Activated CD4-positive, alpha-beta T cell treated with anti-CD3 and anti-CD28 coated beads, Interleukin-2, amount 50 U/mL, for 48 hours (primary cell): ENCODE measurements around the gene HID1.
"Not testable (repeated sequence)": the region's sequence is repeated elsewhere in the genome, so short reads cannot be mapped to it uniquely, and the experiment has no call there.

Experiments used
- DNase-seq, 2 experiments: peaks; one replicate each; pipeline ENCODE4 v3.0.0-alpha.2; 2020

HID1 gene

GRCh38 chr17:74972107-74972972 lies at the start of gene HID1:
Gene HID1, minus strand, starts transcription at chr17:74972759. Its CDS starts 103 bp downstream, at chr17:74972656.
- DNase-seq = peak; percentile 76 to 77

- no peak for DNase-seq
Observed at GRCh38 chr17:75020331-75021110, 48.0 kb upstream of the HID1 start.

DNA sequence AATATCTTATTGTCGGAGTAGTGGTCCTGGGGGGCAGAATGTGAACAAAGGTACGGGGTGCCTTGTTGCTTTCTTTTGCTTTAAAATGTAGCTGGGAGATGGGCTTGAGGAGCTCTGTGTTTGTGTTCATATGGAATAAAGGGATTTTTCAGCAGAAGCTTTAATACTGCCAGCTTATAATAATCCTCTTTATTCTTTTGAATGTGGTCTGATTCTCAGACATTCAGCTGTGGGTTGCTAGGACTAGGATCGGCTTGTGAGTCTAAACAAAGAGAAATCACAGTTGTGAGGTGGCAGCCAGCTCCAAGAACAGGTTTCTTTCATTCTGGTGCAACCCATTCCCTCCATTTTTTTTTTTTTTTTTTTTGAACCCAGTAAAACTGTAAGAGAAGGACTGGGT lies 47.2 kb upstream of the HID1 start:
- DNase-seq = no peak

- no peak for DNase-seq
Observed at GRCh38 chr17:75019146-75019545, 46.6 kb upstream of the HID1 start.

- no peak for DNase-seq
Observed at GRCh38 chr17:75013092-75013559, 40.6 kb upstream of the HID1 start.

DNA sequence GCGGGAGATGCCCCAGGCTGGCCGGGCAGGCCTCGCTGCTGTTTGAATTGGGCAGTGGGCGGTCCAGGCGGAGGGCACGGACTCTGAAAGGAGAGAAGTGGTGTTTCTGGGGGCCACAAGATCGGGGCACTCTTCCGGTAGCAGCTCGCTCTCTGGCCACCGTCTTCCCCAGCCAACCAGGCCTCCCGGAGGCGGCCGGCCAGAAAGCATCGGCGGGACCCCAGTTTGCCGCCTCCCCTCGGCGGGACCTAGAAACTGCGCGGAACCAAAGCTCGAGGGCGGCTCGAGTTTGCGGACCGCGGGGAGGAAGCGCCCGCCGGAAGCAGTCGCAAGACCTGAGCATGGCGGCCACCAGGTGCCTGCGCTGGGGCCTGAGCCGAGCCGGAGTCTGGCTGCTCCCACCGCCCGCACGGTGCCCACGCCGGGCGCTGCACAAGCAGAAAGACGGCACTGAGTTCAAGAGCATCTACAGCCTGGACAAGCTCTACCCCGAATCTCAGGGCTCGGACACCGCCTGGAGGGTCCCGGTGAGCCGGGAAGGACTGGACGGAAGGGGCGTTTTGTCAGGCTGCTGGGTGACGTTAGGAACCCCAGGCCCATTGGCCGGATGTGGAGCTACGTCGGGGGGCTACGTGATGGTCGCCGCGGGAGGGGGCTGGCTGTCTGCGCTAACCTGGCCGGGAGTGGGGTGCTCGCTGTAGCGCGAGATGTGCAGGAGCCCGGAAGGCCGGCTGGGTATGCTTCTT lies 40.0 kb upstream of the HID1 start, which contains the start of gene MRPL58:
TSS of gene MRPL58 (plus strand) at position 325 of the 746 bp plus-strand sequence. CDS start at position 342, 17 bp downstream.
- DNase-seq = peak; percentile 82 to 85

GRCh38 chr17:75012096-75012345 lies 39.5 kb upstream of the HID1 start:
- DNase-seq = no peak

- no peak for DNase-seq
Observed at GRCh38 chr17:75011401-75012095, 39.0 kb upstream of the HID1 start.

GRCh38 chr17:75010683-75011400 lies 38.3 kb upstream of the HID1 start:
- peak in 1 of 2 experiments; percentile 13 for DNase-seq

DNA sequence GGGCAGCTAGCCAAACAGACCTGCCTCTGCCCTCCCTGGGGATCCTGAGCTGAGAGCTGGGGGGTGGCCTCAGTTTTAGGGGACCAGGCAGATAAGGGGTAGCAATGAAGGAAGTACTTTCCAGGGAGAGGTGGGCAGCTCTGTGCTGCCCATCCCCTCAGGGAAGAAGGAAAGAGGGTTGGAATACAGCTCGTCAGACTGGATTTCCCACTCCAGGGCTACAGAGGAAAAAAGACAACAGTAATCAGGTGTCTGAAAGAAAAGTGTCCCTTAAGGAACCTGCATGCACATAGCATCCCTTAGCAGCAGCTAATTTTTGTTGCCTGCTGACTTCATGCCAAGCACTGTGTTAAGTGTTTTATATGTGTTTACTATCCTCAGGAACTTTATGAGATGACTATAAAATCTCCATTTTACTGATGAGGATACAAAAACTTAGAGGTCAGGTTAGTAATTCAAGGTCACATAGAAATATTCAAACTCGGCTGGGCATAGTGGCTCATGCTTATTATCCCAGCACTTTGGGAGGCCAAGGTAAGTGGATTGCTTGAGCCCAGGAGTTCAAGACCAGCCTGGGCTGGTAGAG lies 36.7 kb upstream of the HID1 start:
- DNase-seq = no peak

GRCh38 chr17:75008373-75008772 lies 35.8 kb upstream of the HID1 start:
- no peak for DNase-seq

- DNase-seq = no peak
Observed at GRCh38 chr17:75006653-75007052, 34.1 kb upstream of the HID1 start.

DNA sequence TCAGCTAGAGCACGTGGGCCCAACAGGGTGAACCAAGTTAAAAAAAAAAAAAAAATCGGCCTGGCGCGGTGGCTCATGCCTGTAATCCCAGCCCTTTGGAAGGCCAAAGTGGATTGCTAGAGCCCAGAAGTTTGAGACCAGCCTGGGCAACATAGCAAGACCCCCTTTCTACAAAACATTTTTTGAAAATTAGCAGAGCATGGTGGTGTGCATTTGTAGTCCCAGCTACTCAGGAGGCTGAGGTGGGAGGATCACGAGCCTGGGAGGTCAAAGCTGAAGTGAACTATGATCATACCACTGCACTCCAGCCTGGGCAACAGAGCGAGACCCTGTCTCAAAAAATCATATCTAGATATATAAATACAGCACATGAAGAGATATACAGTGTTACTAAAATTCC lies 33.5 kb upstream of the HID1 start:
- DNase-seq = not testable (repeated sequence)

GRCh38 chr17:75005291-75005690 lies 32.7 kb upstream of the HID1 start:
- no peak for DNase-seq

DNA sequence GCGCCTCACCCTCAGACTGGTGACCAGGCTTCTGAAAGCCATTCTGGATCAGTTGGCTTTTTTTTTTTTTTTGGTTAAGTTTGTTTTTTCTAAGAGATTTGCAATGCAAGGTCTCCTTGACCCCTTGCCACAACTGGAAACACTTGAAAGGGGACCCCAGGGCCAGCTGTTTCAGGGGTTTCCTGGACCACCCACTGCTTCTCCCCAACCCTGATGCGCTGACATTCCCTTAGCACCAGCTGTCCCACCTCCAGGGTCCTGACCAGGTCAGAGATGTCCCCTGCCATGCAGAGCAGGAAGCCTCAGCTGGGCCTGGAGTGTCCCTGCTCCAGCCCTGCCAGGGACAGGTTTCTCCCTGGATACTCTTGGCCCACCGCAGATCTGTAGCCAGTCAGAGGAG lies 31.8 kb upstream of the HID1 start:
- DNase-seq = no peak

DNA sequence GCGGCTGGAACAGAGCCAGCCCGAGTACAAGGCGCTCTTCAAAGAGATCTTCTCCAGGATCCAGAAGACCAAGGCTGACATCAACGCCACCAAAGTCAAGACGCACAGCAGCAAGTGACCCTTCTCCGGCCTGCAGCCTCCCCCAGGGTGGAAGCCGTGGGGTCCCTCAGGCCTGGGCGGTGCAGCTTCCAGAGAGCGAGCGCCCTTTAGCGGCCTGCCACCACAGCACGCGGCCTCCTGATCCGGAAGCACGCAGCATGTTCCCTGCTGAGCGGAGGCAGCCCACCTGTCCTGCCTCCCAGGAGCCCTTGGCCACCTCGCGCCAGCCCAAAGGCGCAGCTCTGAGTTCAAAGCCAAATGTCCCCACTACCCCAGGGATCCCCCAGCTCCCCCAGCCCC lies 31.4 kb upstream of the HID1 start:
- no peak for DNase-seq

DNA sequence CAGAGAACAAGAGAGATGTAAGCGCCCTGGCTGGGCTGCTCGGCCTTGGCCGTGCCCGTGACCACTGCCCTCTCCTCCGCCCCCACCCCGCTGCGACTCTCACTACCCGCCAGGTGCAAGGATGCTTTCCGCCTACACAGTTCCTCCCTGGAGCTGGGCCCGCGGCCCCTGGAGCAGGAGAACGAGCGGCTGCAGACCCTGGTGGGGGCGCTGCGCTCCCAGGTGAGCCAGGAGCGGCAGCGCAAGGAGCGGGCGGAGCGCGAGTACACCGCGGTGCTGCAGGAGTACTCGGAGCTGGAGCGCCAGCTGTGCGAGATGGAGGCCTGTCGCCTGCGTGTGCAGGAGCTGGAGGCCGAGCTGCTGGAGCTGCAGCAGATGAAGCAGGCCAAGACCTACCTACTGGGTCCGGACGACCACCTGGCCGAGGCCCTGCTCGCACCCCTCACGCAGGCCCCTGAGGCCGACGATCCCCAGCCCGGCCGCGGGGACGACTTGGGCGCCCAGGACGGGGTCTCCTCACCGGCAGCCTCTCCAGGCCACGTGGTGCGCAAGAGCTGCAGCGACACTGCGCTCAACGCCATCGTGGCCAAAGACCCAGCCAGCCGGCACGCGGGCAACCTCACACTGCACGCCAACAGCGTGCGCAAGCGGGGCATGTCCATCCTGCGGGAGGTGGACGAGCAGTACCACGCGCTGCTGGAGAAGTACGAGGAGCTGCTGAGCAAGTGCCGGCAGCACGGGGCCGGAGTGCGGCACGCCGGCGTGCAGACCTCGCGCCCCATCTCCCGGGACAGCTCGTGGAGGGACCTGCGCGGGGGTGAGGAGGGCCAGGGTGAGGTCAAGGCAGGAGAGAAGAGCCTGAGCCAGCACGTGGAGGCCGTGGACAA lies 30.8 kb upstream of the HID1 start:
- no peak for DNase-seq

- DNase-seq = no peak
Observed at GRCh38 chr17:75001915-75002843, 29.6 kb upstream of the HID1 start.

- DNase-seq = no peak
Observed at GRCh38 chr17:74999523-74999922, 27.0 kb upstream of the HID1 start.
